ENCODE data around the gene RFX1.

The RFX1 gene

DNA sequence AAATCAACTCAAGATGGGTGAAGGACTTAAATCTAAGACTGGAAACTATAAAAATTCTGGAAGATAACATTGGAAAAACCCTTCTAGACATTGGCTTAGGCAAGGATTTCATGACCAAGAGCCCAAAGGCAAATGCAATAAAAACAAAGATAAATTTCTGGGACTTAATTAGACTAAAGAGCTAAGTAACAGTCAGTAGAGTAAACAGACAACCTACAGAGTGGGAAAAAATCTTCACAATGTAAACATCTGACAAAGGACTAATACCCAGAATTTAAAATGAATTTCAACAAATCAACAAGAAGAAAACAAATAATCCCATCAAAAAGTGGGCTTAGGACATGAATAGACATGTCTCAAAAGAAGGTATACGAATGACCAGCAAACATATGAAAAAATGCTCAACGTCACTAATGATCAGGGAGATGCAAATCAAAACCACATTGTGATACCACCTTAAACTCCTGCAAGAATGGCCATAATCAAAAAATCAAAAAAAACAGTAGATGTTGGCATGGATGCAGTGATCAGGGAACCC, 6.3 kb upstream of the RFX1 start:
- Mint-ChIP-seq H3K4me3 (no peak overlapping the region), H3K9me3 (no peaks in the 10 kb centered on the region), H3K36me3 (ENCODE audit: low read depth) (no peaks in the 10 kb centered on the region), H3K27me3 (ENCODE audit: low read depth) (no peaks in the 10 kb centered on the region), H3K27ac (no peak overlapping the region), H3K4me1 (ENCODE audit: low read depth) (peaks cover 3% of the 10 kb centered on the region)

GRCh38 chr19:14006766-14007562, 844 bp upstream of the RFX1 start:
- Mint-ChIP-seq H3K9me3 (no peaks in the 10 kb centered on the region), H3K4me3 (peak overlapping the region; percentile 97), H3K36me3 (ENCODE audit: low read depth) (no peaks in the 10 kb centered on the region), H3K27me3 (ENCODE audit: low read depth) (no peaks in the 10 kb centered on the region), H3K4me1 (ENCODE audit: low read depth) (peaks cover 33% of the 10 kb centered on the region), H3K27ac (peak overlapping the region; percentile 100)

- Mint-ChIP-seq H3K9me3 (no peaks in the 10 kb centered on the region), H3K4me1 (ENCODE audit: low read depth) (peaks cover 41% of the 10 kb centered on the region)
These were observed 603 bp downstream of the RFX1 start for GRCh38 chr19:14005349-14006084.

DNA sequence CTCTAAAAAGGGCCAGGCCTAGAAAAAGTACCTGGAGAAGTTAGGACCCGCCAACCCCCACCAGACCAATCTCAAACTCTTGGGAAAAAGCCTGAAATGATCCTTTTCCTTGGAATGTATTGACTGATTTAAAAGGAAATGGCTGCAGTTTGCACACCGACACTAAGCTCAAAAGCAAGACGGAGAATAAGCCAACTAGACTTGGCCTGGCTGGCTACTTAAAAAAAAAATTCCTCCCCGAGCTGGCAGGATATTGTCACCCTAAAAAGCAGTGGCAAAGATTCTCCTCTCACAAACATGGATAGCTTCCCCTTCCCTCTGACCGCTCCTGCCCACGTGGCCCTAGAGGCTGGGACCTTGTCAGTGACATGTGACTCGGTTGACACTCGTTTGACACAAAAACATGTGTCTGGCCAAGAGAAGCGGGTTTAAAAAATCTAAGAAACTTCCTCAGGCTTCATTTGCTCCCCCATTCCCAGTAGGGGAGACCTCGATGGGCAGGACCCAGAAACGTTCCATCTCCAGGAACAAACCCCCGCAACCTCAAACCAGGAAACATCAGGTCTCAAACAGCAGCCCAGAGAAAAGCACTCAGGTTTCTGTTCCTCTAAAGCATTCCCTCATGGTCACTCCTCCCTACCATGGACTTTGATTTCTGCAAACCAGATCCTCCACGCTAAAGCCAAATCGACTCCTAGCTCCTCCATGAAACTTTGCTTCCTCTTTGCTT, 1.3 kb downstream of the RFX1 start:
- no peaks in the 10 kb centered on the region for H3K27me3 Mint-ChIP-seq (ENCODE audit: low read depth)
- H3K9me3 Mint-ChIP-seq = no peaks in the 10 kb centered on the region
- peak overlapping the region; percentile 78 for H3K4me3 Mint-ChIP-seq
- H3K27ac Mint-ChIP-seq = peak overlapping the region; percentile 89
- H3K36me3 Mint-ChIP-seq (ENCODE audit: low read depth) = peaks cover 7% of the 10 kb centered on the region
- peaks cover 43% of the 10 kb centered on the region for H3K4me1 Mint-ChIP-seq (ENCODE audit: low read depth)

More at GRCh38 chr19:14005349-14006084, 603 bp downstream of the RFX1 start:
- Mint-ChIP-seq H3K36me3 (ENCODE audit: low read depth) (peaks cover 3% of the 10 kb centered on the region), H3K4me3 (peak overlapping the region; percentile 97), H3K27me3 (ENCODE audit: low read depth) (no peaks in the 10 kb centered on the region), H3K27ac (peak overlapping the region; percentile 89)

DNA sequence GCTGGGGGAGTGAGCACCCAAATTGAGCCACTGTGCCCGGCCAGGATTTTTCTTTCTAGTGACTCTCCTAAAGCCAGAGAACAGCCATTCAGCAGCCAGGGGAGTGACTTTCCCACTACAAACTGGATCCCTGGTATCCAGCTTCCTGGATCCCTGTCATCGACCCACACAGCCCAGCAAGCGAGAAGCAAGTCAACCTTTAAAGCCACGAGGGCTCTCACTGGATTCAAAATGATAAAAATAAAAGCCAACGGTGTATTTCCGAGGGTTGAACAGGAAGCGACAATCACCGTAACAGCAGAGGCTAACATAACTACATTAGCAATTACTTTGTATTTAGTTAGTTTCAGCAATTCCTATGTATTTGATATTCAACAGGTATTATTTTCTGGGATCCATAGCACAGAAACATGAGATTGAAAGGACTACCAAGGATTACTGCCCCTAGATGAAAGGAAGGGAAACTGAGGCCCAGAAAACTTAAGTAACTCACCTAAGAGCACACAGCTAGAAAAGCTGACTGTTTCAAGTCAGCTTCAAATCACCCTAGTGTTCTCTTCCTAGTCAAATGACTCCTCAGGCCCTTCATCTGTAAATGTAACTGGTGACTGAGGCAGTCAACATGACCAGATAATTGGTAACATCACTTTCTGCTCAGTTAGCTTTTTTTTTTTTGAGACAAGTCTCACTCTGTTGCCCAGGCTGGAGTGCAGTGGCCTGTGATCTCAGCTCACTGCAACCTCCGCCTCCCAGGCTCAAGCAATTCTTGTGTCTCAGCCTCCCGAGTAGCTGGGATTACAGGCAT, 2.7 kb downstream of the RFX1 start:
- Mint-ChIP-seq H3K27me3 (ENCODE audit: low read depth) (no peaks in the 10 kb centered on the region), H3K36me3 (ENCODE audit: low read depth) (peaks cover 11% of the 10 kb centered on the region), H3K27ac (peak overlapping the region; percentile 94), H3K4me1 (ENCODE audit: low read depth) (peaks cover 43% of the 10 kb centered on the region), H3K4me3 (peak overlapping the region; percentile 38), H3K9me3 (peaks cover 6% of the 10 kb centered on the region)

GRCh38 chr19:14002571-14003250, 3.4 kb downstream of the RFX1 start:
- peaks cover 6% of the 10 kb centered on the region for H3K9me3 Mint-ChIP-seq
- peaks cover 43% of the 10 kb centered on the region for H3K4me1 Mint-ChIP-seq (ENCODE audit: low read depth)
- peak overlapping the region; percentile 94 for H3K27ac Mint-ChIP-seq
- peaks cover 11% of the 10 kb centered on the region for H3K36me3 Mint-ChIP-seq (ENCODE audit: low read depth)
- H3K27me3 Mint-ChIP-seq (ENCODE audit: low read depth) = no peaks in the 10 kb centered on the region
- H3K4me3 Mint-ChIP-seq = peak overlapping the region; percentile 38

GRCh38 chr19:14000691-14001375, 5.3 kb downstream of the RFX1 start:
- no peaks in the 10 kb centered on the region for H3K27me3 Mint-ChIP-seq (ENCODE audit: low read depth)
- peaks cover 37% of the 10 kb centered on the region for H3K4me1 Mint-ChIP-seq (ENCODE audit: low read depth)
- H3K9me3 Mint-ChIP-seq = peaks cover 6% of the 10 kb centered on the region
- peaks cover 11% of the 10 kb centered on the region for H3K36me3 Mint-ChIP-seq (ENCODE audit: low read depth)
- H3K27ac Mint-ChIP-seq = peak overlapping the region; percentile 94
- no peak overlapping the region for H3K4me3 Mint-ChIP-seq

DNA sequence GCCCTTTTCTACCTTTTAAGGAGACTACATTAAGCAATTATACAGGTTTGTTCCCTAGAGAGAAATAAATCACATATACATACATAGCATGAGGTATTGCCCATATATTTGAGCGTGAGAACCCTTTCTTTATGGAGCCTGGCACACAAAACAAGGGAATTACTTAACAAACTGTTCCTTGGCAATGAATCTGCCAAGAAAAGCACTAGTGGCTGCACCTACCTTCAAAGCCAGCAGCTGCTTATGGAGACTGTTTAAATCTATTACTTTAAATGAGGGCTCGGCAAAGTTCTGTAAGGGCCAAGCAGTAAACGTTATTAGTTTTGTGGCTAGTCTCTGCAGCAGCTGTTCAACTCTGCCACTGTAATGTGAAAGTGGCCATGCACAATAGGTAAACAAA, 7.0 kb downstream of the RFX1 start:
- no peaks in the 10 kb centered on the region for H3K27me3 Mint-ChIP-seq (ENCODE audit: low read depth)
- H3K4me3 Mint-ChIP-seq = no peak overlapping the region
- H3K36me3 Mint-ChIP-seq (ENCODE audit: low read depth) = peaks cover 11% of the 10 kb centered on the region
- peaks cover 6% of the 10 kb centered on the region for H3K9me3 Mint-ChIP-seq
- peaks cover 26% of the 10 kb centered on the region for H3K4me1 Mint-ChIP-seq (ENCODE audit: low read depth)
- no peak overlapping the region for H3K27ac Mint-ChIP-seq

GRCh38 chr19:13998426-13998825, 7.7 kb downstream of the RFX1 start:
- Mint-ChIP-seq H3K9me3 (peaks cover 6% of the 10 kb centered on the region), H3K36me3 (ENCODE audit: low read depth) (peaks cover 11% of the 10 kb centered on the region), H3K27me3 (ENCODE audit: low read depth) (no peaks in the 10 kb centered on the region), H3K27ac (no peak overlapping the region), H3K4me1 (ENCODE audit: low read depth) (peaks cover 23% of the 10 kb centered on the region), H3K4me3 (no peak overlapping the region)

DNA sequence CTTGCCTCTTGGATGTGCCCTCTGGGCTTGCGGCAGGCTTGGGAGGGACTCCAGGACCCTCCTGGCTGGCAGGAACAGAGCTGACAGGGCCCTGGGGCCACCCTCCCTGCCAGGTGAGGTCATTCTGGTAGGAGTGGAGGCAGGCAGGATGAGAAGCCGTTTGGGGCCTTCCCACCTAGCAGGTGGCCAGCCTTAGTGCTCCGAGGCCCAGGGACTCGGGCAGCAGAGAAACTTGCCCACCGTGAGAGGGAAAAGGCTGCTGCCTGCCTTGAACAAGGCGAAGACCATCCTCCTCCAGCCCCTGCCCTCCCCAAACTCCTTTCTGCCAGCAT, 8.5 kb downstream of the RFX1 start:
- Mint-ChIP-seq H3K4me3 (no peak overlapping the region), H3K9me3 (peaks cover 6% of the 10 kb centered on the region), H3K27ac (no peak overlapping the region), H3K4me1 (ENCODE audit: low read depth) (peaks cover 15% of the 10 kb centered on the region), H3K27me3 (ENCODE audit: low read depth) (no peaks in the 10 kb centered on the region), H3K36me3 (ENCODE audit: low read depth) (peaks cover 11% of the 10 kb centered on the region)

GRCh38 chr19:13996928-13997630, 9.0 kb downstream of the RFX1 start:
- no peaks in the 10 kb centered on the region for H3K27me3 Mint-ChIP-seq (ENCODE audit: low read depth)
- H3K4me1 Mint-ChIP-seq (ENCODE audit: low read depth) = peaks cover 10% of the 10 kb centered on the region
- H3K4me3 Mint-ChIP-seq = no peak overlapping the region
- no peak overlapping the region for H3K27ac Mint-ChIP-seq
- peaks cover 6% of the 10 kb centered on the region for H3K9me3 Mint-ChIP-seq
- H3K36me3 Mint-ChIP-seq (ENCODE audit: low read depth) = peaks cover 13% of the 10 kb centered on the region

DNA sequence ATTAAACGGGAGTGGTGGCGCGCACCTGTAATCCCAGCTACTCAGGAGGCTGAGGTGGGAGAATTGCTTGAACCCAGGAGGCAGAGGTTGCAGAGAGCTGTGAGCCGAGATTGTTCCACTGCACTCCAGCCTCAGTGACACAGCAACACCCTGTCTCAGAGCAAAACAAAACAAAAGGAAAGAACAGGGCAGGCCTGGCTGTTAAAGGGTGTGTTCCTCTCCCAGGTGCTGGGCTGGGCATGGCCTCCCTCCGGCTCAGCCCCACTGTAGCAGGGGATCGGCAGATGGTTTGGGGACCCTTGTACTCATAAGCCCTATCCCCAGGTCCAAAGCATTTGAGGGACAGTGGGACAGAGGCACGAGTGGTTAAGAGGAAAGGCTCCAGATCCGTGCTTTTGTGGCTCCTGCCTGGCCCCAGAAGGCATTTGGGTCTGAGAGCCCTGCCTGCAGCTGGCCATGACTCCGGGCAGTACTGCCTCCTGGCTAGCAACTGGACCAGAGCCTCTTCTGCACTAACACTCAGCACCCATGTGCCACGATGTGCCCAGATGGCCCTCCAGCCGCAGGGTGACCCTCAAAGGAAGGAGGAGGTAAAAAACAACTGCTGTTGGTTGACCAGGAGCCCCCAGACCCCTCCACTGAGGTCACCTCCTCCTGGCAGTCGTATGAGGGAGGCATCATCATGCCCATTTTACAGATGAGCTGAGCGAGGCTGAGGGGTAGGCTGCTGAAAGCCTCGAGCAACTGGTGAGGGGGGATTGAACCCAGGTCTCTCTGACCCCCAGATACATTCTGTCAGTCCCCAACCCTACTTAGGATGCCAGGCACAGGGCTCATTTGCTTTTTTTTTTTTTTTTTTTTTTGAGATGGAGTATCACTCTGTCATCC, 10.0 kb downstream of the RFX1 start:
- no peak overlapping the region for H3K4me3 Mint-ChIP-seq
- H3K36me3 Mint-ChIP-seq (ENCODE audit: low read depth) = peaks cover 16% of the 10 kb centered on the region
- H3K4me1 Mint-ChIP-seq (ENCODE audit: low read depth) = peaks cover 7% of the 10 kb centered on the region
- peaks cover 6% of the 10 kb centered on the region for H3K9me3 Mint-ChIP-seq
- no peaks in the 10 kb centered on the region for H3K27me3 Mint-ChIP-seq (ENCODE audit: low read depth)
- H3K27ac Mint-ChIP-seq = no peak overlapping the region
